Panc1 (cell line): ENCODE results near the gene C3orf38.

ENCODE experiments used
- POLR2AphosphoS5 ChIP-seq: IDR thresholded peaks from 2 replicates; pipeline ENCODE4 v1.6.1; 2012; ENCODE audit warnings: mild to moderate bottlenecking, low read depth, low read length, moderate library complexity
- SIN3A ChIP-seq: IDR thresholded peaks from 2 replicates; pipeline ENCODE4 v1.6.1; 2012; ENCODE audit warnings: low read depth, mild to moderate bottlenecking, low read length, moderate library complexity, borderline replicate concordance; ENCODE audit not compliant: insufficient read depth
- TF ChIP-seq, protein P1 (sequence below): fragments of 450-650 bp; IDR thresholded peaks from 2 replicates; pipeline ENCODE4 v1.5.1; 2017; ENCODE audit warnings: mild to moderate bottlenecking

DNA sequence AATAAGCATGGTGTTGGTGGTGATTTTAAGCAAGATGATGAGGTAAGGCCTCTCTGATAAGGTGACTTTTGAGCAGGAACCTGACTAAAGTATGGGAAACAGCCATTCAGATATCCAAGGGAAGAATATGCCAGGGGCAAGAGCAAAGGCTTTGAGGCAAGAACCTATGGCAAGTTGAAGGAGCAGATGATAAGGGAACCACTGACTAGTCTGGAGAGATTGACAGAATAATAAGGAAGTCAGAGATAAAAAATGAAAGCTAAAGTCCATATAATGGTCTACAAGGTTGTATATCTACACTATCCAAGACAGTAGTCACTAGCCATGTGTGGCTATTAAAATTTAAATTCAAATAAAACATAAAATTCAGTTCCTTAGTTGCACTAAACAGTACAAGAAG lies 2.5 kb upstream of the C3orf38 start:
- TF ChIP-seq, protein P1, sequence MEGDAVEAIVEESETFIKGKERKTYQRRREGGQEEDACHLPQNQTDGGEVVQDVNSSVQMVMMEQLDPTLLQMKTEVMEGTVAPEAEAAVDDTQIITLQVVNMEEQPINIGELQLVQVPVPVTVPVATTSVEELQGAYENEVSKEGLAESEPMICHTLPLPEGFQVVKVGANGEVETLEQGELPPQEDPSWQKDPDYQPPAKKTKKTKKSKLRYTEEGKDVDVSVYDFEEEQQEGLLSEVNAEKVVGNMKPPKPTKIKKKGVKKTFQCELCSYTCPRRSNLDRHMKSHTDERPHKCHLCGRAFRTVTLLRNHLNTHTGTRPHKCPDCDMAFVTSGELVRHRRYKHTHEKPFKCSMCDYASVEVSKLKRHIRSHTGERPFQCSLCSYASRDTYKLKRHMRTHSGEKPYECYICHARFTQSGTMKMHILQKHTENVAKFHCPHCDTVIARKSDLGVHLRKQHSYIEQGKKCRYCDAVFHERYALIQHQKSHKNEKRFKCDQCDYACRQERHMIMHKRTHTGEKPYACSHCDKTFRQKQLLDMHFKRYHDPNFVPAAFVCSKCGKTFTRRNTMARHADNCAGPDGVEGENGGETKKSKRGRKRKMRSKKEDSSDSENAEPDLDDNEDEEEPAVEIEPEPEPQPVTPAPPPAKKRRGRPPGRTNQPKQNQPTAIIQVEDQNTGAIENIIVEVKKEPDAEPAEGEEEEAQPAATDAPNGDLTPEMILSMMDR: no peak
- TF ChIP-seq SIN3A: no peak
- no peak for TF ChIP-seq POLR2AphosphoS5
